Amygdala (tissue), 56 donors: ENCODE data around the gene PRPF38A.

Source experiments
- DNase-seq, 56 donors: peaks; one replicate each; lab custom pipeline; 2025; lab: John Stamatoyannopoulos, UW

PRPF38A gene

GRCh38 chr1:52454779-52455178 lies 50.4 kb downstream of the PRPF38A start:
- DNase-seq: no peak

- DNase-seq: no peak
Observed at GRCh38 chr1:52455686-52456085, 51.3 kb downstream of the PRPF38A start.

GRCh38 chr1:52460694-52461093 lies 56.3 kb downstream of the PRPF38A start:
- no peak for DNase-seq

GRCh38 chr1:52461821-52462220 lies 57.4 kb downstream of the PRPF38A start:
- no peak for DNase-seq

- DNase-seq: no peak
Observed at GRCh38 chr1:52463891-52464290, 59.5 kb downstream of the PRPF38A start.

- no peak for DNase-seq
Observed at GRCh38 chr1:52469108-52469507, 64.7 kb downstream of the PRPF38A start.
